GM18519 (cell line): ENCODE results near the gene ACOT4.
"Not testable (repeated sequence)": the region's sequence is repeated elsewhere in the genome, so short reads cannot be mapped to it uniquely, and the experiment has no call there.

Source experiments
- ATAC-seq: cut with Tn5 transposase; IDR thresholded peaks from one replicate; pipeline ENCODE4 v1.9.1; 2021; ENCODE audit warnings: mild to moderate bottlenecking, moderate library complexity; ENCODE audit not compliant: unreplicated experiment, low FRiP score

Gene ACOT4

DNA sequence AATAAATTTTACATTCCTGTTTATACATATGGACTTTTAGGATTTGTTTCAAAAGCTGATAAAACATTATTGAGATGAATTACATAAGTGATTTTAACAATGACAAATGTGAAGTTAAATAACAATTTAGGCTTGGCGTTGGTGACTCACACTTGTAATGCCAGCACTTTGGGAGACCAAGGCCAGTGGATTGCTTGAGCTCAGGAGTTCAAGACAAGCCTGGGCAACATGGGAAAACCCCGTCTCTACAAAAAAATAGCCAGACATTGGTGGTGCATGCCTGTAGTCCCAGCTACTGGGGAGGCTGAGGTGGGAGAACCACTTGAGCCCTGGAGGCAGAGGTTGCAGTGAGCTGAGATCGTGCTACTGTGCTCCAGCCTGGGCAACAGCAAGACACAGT is 15.3 kb upstream of the ACOT4 start:
- ATAC-seq = no peak

DNA sequence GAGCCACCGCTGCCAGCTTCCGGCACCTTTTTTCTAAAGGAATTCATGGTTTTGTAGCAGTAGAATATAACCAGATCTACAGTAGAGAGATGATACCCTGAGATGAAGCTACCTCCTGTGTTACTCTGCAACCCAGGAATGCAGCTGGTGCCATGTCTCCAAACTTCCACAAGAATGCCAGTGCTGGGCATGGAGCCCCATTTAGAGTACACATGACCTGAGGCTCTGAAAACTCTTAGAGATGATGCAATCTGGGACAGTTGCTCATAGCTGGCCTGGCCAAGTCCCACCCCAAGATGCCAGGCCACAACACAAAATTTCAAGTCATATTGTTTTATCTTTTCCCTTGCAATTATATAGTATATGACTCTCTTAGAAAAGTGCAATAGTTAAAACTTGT is 14.5 kb upstream of the ACOT4 start:
- ATAC-seq = not testable (repeated sequence)

DNA sequence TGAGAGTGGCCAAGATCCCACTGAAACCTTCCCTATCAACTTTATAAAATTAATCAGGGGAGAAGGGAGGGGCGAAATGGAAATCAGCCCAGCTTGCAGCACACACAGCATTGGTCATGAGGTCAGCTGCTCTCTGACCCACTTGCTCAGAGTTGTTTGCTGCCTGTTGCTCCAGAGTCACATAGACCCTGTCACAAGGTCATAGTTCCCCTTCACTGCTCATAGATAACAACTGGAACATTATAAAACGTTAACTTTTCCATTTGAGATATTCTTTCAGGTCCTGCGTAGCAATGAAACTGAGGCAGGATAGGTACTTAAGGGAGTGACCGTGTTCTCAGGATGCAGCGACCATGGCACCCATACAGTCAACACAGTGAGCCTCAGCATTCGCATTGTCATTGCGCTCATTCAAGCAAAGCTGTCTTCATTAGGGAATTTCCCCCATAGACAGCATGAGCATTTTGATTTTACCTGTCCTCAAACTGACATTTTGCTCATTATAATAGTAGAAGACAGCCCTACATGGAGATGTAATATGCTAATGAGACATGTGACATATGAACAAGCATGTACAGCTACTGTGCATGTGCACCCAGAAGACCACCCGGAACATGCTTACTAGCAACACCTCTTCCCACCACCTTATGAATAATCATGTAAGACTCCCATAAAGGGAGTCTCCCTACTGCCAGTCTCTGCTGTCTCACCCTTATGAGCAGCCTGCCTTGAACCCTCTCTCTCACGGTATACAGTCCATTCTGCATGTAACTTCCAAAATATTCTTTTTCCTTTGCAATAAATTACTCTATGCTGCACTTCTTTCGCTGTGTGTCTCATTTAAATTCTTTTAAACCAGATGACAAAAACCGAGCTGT is 9.3 kb upstream of the ACOT4 start:
- not testable (repeated sequence) for ATAC-seq

DNA sequence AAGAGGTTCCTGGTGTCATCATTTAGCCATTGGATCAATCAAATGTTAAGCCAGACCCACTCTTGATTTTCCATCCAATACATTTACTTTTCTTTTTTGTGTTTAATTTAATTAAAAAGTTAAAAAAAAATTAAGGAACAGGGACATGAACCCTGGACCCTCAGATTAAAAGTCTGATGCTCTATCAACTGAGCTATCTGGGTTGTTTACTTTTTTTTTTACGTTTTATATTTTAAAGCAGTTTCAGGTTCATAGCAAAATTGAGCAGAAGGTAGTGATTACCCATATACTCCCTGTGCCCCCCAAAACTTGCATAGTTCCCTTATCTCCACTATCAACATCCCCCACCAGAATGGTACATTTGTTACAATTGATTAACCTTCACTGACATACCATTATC is 3.0 kb upstream of the ACOT4 start:
- no peak for ATAC-seq

DNA sequence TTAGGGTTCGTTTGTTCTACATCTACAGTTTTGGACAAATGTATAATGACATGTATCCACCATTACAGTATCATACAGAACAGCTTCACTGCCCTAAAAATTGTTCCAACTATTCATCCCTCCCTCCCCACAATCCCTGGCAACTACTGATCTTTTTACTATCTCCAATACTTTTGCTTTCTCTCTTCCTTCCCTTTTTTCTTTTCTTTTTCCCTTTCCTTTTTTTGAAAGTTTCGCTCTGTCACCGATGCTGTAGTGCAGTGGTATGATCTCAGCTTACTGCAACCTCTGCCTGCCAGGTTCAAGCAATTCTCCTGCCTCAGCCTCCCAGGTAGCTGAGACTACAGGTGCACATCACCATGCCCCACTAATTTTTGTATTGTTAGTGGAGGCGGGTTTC is 2.6 kb upstream of the ACOT4 start:
- no peak for ATAC-seq

DNA sequence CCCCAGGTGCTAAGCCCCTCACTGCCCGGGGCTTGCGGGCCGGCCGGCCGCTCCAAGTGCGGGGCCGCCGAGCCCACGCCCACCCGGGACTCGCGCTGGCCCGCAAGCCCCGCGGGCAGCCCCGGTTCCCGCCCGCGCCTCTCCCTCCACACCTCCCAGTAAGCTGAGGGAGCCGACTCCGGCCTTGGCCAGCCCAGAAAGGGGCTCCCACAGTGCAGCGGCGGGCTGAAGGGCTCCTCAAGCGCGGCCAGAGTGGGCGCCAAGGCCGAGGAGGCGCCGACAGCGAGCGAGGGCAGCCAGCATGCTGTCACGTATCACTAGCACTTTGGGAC is 1.0 kb upstream of the ACOT4 start:
- not testable (repeated sequence) for ATAC-seq

DNA sequence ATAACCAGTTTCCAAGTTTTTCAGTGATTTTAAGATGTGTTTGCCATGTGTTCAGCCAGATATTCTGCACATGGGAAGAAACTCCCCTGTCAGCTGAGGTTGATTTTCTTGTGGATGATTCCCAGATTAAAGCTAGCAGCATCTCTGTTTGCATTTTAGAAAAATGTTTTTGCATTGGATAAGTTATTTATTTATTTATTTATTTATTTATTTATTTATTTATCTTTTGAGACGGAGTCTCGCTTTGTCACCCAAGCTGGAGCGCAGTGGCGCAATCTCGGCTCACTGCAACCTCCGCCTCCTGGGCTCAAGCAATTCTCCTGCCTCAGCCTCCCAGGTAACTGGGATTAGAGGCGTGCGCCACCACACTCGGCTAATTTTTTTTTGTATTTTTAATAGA is 2.8 kb downstream of the ACOT4 start:
- no peak for ATAC-seq

DNA sequence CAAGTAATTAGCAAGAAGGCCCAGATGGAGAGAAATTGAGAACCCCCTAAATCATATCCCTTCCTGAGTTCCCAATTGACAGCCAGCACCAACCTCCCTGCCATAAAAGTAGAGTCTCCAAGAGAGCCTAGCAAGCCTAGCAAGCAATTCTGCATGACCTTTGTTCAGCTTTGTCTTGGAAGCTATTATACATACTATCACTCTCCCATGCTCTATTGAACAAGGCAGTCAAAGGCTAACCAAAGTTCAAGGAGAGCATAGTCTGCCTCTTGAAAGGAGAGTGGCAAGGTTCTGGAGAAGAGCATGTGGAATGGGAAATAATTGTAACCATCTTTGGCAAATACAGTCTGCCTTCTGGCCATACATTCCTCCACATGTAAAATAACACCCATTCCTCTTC is 7.8 kb downstream of the ACOT4 start:
- no peak for ATAC-seq

DNA sequence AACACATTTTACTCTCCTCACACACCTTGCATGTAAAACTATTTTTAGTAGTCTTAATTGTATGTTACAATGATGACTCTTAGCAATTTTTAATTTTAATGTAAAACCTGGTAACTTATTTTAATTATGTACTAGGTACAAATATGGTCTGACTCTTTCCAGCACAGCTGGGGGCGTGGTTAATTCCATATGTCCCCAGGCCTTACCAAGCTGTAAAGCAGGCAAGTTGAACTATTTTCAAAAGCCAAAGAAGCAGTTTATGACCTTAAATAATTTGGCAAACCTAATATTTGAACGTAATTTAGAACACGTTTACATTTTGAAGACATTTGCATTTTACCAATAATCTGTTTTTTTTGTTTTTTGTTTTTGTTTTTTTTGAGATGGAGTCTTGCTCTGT is 11.3 kb downstream of the ACOT4 start:
- ATAC-seq = no peak

DNA sequence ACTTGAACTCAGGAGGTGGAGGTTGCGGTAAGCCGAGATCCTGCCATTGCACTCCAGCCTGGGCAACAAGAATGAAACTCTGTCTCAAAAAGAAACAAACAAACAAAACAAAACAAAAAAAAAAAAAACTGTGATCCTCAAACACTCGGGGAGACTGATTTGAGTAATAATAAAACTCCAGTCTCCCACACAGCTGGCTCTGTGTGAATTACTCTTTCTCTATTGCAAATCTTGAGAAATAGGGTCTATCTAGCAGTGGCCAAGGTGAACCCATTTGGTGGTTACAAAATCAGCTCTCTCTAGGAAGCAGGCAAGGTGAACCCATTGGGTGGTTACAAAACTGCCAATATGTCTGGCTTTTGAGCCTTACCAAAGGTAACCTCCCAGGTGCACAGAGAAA is 14.6 kb downstream of the ACOT4 start:
- ATAC-seq = no peak

DNA sequence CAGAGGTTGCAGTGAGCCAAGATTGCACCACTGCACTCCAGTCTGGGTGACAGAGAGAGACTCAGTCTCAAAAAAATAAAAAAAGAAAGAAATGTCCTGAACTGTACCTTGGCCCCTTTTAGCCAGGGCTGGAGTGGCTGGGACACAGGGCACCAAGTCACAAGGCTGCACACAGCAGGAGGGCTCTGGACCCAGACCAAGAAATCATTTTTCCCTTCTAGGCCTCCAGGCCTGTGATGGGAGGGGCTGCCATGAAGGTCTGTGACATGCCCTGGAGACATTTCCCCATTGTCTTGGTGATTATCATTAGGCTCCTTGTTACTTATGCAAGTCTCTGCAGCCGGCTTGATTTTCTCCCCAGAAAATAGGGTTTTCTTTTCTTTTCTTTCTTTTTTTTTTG is 15.6 kb downstream of the ACOT4 start:
- no peak for ATAC-seq

DNA sequence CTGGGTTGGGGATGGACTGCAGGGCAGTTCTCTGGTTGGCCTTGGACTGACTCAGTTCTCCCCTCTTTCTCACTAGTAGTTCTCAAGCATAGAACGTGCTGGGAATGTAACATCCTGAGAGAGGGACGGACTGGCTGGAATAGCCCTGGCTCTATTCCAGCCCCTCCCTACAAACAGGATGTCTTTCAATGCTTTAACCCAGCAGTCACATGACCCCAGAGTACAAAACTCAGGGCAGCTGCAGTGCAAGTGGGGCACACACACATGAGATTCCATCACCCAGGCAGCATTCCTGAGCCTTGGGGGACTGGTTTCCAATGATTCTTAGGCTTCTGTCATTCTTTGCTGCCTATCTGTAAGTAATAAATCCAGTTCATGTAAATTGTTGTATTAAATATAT is 19.0 kb downstream of the ACOT4 start:
- no peak for ATAC-seq

DNA sequence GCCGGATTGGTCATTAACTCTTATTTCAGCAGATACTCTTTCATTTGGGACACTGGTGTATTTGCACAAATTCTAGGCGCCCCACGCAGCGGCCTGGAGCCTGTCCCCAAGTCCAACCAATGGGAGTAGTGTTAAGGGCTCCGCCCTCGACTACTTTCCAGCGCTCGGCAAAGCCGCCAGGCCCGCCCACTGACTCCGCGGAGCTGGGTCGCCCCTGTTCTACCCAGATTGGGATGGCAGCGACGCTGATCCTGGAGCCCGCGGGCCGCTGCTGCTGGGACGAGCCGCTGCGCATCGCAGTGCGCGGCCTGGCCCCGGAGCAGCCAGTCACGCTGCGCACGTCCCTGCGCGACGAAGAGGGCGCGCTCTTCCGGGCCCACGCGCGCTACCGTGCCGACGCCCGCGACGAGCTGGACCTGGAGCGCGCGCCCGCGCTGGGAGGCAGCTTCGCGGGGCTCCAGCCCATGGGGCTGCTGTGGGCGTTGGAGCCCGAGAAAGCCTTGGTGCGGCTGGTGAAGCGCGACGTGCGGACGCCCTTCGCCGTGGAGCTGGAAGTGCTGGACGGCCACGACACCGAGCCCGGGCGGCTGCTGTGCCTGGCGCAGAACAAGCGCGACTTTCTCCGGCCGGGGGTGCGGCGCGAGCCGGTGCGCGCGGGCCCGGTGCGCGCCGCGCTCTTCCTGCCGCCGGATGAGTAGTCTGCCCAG is 20.8 kb downstream of the ACOT4 start, which contains the start of gene ACOT6:
Gene ACOT6, plus strand, starts transcription at position 179 of the 707 bp plus-strand sequence. Its CDS starts 55 bp downstream, at position 234.
- peak; percentile 70 for ATAC-seq

DNA sequence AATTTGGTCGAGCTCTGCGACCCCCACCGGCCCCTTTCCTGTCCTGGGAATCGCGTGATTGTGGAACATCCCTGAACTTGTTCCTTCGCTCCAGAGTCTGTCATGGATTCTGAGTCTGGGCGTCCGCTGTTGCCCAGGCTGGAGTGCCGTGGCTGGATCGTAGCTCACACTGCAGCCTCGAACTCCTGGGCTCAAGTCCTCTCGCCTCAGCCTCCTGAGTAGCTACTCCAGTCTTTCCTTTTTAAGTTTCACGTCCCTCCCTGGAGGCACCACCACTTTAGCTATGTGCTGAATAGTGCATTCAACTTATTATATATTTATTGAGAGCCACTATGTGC is 21.3 kb downstream of the ACOT4 start:
- no peak for ATAC-seq

DNA sequence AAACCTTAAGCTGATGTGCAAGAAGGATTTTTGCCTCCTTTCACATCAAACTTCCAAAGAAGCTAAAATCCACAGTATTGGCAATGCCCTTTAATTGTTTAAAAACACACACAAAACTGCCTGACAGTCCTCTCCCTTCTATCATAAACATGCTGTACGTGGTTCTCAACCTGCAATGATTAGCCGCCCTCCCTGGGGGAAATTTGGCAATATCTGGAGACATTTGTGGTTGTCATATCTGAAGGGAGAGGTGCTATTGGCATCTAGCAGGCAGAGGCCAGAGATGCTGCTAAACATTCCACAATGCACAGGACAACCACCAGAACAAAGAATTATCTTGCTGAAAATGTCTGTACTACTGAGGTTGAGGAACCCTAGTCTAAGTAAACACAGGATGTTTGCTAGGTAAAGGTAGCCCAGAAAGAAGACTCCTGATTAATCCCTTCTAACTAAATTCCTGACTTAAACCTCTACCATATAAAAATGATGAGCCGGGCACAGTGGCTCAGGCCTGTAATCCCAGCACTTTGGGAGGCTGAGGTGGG is 21.8 kb downstream of the ACOT4 start:
- ATAC-seq = no peak

DNA sequence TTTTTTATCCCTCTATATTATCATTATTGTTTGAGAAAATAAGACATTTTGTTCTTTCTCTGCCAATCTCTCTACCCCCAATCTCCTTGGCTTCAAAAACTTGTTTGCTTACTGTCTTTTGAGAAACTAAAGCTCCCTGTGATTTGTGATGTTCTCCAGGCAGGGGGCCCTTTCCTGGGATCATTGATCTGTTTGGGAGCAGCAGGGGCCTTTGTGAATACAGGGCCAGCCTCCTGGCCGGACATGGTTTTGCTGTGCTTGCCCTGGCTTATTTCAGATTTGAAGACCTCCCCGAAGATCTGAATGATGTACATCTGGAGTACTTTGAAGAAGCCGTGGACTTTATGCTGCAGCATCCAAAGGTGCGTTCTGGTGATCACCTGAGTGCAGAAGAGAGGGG is 25.2 kb downstream of the ACOT4 start:
- ATAC-seq = no peak

DNA sequence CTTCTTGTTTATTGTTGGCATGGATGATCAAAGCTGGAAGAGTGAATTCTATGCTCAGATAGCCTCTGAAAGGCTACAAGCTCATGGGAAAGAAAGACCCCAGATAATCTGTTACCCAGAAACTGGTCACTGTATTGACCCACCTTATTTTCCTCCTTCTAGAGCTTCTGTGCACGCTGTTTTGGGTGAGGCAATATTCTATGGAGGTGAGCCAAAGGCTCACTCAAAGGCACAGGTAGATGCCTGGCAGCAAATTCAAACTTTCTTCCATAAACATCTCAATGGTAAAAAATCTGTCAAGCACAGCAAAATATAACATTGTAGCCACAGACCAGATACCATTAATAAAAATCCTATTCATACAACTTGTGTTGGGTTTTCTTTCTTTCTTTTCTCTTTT is 27.9 kb downstream of the ACOT4 start:
- ATAC-seq = no peak

DNA sequence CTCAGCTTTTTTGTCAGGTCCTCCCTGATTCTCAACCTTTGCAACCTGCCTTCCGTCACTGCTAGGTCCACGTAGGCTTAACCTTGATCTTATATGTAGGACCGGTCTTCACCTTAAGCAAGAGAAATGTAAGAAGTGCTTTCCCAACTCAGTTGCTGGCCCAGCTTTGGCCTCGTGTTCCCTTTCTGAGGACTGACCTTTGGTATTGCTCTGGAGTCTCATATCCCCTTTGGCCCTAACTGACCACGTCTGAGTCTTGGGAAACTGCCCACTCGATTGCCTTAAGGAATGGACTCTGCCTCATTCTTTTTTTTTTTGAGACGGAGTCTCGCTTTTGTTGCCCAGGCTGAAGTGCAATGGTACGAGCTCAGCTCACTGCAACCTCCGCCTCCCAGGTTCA is 28.6 kb downstream of the ACOT4 start:
- no peak for ATAC-seq

DNA sequence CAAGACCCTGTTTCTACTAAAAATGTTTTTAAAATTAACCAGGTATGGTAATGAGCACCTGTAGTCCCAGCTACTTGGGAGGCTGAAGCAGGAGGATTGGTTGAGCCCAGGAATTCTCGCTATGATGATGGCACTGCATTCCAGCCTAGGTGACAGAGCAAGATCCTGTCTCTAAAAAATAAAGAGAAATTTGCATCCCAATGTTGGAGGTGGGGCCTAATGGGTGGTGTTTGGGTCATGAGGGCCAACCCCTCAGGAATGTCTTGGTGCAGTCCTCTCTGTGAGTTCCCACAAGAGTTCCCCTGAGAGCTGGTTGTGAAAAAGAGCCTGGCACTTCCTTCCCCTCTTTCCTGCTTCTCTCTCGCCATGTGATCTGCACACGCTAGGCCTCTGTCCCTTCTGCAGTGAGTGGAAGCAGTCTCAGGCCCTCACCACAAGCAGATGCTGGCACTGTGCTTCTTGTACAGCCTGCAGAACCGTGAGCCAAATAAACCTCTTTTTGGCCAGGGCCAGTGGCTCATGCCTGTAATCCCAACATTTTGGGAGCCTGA is 31.9 kb downstream of the ACOT4 start:
- no peak for ATAC-seq

DNA sequence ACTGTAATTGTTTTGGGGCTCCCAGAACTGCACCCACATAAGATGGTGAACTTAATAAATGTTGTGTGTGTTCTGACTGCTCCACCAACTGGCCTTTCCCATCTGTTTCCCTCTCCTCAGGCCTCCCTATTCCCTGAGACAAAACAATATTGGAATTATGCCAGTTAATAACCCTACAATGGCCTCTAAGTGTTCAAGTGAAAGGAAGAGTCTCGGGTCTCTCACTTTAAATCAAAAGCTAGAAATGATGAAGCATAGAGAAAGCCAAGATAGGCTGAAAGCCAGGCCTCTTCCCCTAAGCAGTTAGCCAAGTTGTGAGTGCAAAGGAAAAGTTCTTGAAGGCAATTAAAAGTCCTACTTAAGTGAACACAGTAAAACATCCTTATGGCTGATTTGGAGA is 34.0 kb downstream of the ACOT4 start:
- ATAC-seq = no peak

DNA sequence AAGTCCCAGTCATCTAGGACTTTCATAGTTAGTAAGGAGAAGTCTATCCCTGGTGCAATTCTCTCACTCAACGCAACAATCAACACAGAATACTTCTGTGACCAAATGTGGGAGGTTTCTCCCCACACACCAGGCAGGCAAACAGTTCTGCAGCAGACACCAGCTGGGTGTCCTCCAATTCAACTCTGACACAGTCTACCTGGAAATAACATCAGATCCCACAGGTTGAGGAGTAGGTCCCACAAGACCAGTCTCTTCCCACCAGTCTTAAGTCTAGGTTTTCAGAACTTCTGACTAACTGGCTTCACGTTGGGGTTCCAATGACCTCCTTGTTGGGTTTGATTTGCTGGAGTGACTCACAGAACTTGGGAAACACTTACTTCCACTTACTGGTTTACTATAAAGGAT is 35.5 kb downstream of the ACOT4 start:
- ATAC-seq = no peak
